ENCODE measurements around the gene C5.

DNA sequence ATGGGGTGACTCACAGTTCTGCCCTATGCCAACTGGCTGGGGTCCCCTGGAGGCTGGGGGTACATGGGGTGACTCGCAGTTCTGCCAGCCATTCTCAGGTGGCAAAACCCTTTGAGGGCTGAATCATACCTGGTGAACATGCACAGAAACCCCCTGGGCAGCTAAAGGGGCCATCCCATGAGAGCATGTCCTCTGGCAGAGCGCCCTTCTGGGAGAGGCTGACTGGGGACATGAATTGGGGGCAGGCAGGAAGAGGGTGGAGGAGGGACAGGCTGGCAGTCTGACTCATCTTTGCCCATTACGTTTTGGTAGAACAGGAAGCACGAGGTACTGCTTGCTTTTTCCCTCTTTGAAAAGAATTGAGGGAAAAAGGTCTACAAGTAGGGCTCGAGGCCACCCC, 140.2 kb downstream of the C5 start:
- TF ChIP-seq, protein P1, sequence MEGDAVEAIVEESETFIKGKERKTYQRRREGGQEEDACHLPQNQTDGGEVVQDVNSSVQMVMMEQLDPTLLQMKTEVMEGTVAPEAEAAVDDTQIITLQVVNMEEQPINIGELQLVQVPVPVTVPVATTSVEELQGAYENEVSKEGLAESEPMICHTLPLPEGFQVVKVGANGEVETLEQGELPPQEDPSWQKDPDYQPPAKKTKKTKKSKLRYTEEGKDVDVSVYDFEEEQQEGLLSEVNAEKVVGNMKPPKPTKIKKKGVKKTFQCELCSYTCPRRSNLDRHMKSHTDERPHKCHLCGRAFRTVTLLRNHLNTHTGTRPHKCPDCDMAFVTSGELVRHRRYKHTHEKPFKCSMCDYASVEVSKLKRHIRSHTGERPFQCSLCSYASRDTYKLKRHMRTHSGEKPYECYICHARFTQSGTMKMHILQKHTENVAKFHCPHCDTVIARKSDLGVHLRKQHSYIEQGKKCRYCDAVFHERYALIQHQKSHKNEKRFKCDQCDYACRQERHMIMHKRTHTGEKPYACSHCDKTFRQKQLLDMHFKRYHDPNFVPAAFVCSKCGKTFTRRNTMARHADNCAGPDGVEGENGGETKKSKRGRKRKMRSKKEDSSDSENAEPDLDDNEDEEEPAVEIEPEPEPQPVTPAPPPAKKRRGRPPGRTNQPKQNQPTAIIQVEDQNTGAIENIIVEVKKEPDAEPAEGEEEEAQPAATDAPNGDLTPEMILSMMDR (IDR thresholded peaks at IDR 0.05), result no peak
- TF ChIP-seq POLR2A (IDR thresholded peaks at IDR 0.05) (no peak), EP300 (IDR thresholded peaks at IDR 0.05) (no peak)
